Bronchial epithelial cell (primary cell): Measurements from ENCODE around the gene SPINT2. TPM values are rescaled to one million over a fixed set of nuclear protein-coding genes. Genes with fewer than 3 reads are reported as not detected.
A peak's percentile ranks its signal among the peaks of the same experiment; 100 is the strongest.

Experiments used
- DNase-seq: peaks from one replicate; pipeline ENCODE4 v3.0.0-alpha.2; 2010; ENCODE audit warnings: low read depth
- FAIRE-seq: peaks from 2 replicates; lab custom pipeline; 2011; peaks lifted over from hg19 to GRCh38; lab: Jason Lieb, UNC
- H3K27me3 ChIP-seq: 2 replicates; pipeline ENCODE4 v1.5.1; 2011; ENCODE audit warnings: low read length; ENCODE audit not compliant: control insufficient read depth, insufficient read depth
- H3K36me3 ChIP-seq: 2 replicates; pipeline ENCODE4 v1.5.1; 2011; ENCODE audit warnings: low read length; ENCODE audit not compliant: control insufficient read depth, insufficient read depth
- H3K4me3 ChIP-seq: 2 replicates; pipeline ENCODE4 v1.5.1; 2011; ENCODE audit warnings: mild to moderate bottlenecking, low read depth, low read length, control low read depth
- CTCF ChIP-seq: IDR thresholded peaks from 2 replicates; pipeline ENCODE4 v1.5.1; 2011; ENCODE audit warnings: mild to moderate bottlenecking, moderate library complexity, low read length, control low read depth, inconsistent platforms; ENCODE audit not compliant: insufficient read depth, severe bottlenecking
- total RNA-seq: library from RNA; depleted of rRNA; stranded (reverse); fragments of >200 nt; gene quantifications from 2 replicates; pipeline ENCODE4 v1.2.1, GENCODE V29; 2014

The SPINT2 gene
- total RNA-seq, 1 donor from 2014 or later, result 1,057 TPM

- Histone ChIP-seq H3K27me3 (no peaks in the 10 kb centered on the region), H3K36me3 (peaks cover 6% of the 10 kb centered on the region), H3K4me3 (peak overlapping the region; percentile 98)
- no peak for TF ChIP-seq CTCF
- no peak for DNase-seq
- no peak for FAIRE-seq
Measured at GRCh38 chr19:38268539-38268938, 4.2 kb downstream of the SPINT2 start.

- DNase-seq, result no peak
- Histone ChIP-seq H3K36me3 (peaks cover 9% of the 10 kb centered on the region), H3K27me3 (no peaks in the 10 kb centered on the region), H3K4me3 (no peak overlapping the region)
- TF ChIP-seq CTCF, result no peak
- peak; percentile 18 for FAIRE-seq
Measured at GRCh38 chr19:38270587-38271167, 6.3 kb downstream of the SPINT2 start.

- no peak for FAIRE-seq
- peaks cover 11% of the 10 kb centered on the region for H3K36me3 ChIP-seq
- DNase-seq, result no peak
- no peak for TF ChIP-seq CTCF
- H3K27me3 ChIP-seq, result no peaks in the 10 kb centered on the region
- H3K4me3 ChIP-seq, result no peak overlapping the region
Measured at GRCh38 chr19:38273499-38273898, 9.1 kb downstream of the SPINT2 start.

- Histone ChIP-seq H3K36me3 (peaks cover 11% of the 10 kb centered on the region), H3K27me3 (no peaks in the 10 kb centered on the region), H3K4me3 (no peak overlapping the region)
- FAIRE-seq, result no peak
- no peak for TF ChIP-seq CTCF
- no peak for DNase-seq
Measured at GRCh38 chr19:38274739-38275138, 10.4 kb downstream of the SPINT2 start.

- Histone ChIP-seq H3K36me3 (peaks cover 13% of the 10 kb centered on the region), H3K27me3 (no peaks in the 10 kb centered on the region), H3K4me3 (no peak overlapping the region)
- FAIRE-seq, result no peak
- no peak for TF ChIP-seq CTCF
- no peak for DNase-seq
Measured at GRCh38 chr19:38276942-38277517, 12.7 kb downstream of the SPINT2 start.

GRCh38 chr19:38277549-38277948 is 13.2 kb downstream of the SPINT2 start:
- TF ChIP-seq CTCF, result no peak
- Histone ChIP-seq H3K27me3 (no peaks in the 10 kb centered on the region), H3K4me3 (no peak overlapping the region), H3K36me3 (peaks cover 13% of the 10 kb centered on the region)
- DNase-seq (peak; percentile 90), FAIRE-seq (no peak)
